Activated T-helper 9 cell treated with anti-CD3 and anti-CD28 coated beads, Interleukin-2, amount 50 U/mL, for 16 hours (primary cell): ENCODE data around the gene ARHGAP32.

ENCODE experiments used
- DNase-seq: peaks from one replicate; pipeline ENCODE4 v3.0.0-alpha.2; 2020; ENCODE audit warnings: low read depth

The ARHGAP32 gene

DNA sequence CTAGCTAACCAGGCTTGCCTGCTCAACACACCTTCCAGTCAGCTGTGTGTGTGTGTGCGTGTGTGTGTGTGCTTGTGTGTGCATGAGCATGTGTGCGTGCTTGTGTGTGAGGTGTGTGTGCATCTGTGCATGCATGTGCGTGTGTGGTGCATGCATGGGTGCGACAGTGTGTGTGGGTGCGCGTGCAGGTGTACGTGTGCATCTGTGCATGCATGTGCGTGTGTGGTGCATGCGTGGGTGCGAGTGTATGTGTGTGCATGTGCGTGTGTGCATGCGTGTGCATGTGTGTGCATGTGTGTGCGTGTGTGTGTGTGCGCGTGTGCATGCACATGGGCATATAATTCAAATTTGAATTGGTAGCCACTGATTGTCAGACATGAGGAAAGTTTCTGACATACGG lies 239.0 kb downstream of the ARHGAP32 start:
- no peak for DNase-seq

DNA sequence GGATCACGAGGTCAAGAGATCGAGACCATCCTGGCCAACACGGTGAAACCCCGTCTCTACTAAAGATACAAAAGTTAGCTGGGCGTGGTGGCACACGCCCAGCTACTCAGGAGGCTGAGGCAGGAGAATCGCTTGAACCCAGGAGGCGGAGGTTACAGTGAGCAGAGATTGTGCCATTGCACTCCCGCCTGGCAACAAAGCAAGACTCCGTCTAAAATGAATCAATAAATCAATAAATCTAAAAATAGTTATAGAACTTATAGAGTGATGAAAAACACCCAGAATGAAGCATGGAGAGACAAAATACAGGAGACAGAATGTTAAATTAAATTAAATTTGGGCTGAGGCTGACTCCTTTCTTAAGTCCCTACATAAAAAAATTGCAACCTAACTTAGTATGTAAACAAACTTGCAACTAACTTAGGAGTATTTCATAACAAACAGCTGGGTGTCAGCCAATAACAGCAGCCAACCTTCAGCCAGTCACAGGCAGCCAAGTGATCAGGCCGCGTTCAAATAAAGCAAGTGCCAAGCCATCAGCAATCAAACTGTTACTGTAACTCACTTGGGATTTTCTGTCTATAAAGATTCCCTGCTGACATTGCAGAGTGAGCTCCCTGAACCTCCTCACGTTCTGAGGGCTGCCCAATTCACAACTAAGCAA lies 242.2 kb downstream of the ARHGAP32 start:
- no peak for DNase-seq

DNA sequence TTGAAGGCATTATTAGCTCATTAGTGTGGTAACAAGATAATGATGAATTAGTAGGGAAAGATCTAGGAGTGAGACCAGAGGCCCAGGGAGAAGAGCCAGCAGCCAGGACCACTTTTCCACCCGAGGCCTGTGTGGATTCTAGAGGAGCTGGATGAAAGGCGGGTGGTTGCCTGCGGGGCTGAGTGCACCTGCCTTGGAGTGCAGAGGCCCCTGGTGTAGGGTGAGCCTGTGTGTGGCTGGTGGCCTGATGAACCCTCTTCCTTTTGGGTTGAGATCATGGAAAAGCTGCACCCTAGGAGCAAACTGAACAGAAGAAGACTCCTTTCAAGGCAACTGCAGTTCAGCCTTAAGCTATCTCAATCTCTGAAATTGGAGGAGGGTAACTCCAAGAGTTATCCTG lies 243.5 kb downstream of the ARHGAP32 start:
- no peak for DNase-seq

DNA sequence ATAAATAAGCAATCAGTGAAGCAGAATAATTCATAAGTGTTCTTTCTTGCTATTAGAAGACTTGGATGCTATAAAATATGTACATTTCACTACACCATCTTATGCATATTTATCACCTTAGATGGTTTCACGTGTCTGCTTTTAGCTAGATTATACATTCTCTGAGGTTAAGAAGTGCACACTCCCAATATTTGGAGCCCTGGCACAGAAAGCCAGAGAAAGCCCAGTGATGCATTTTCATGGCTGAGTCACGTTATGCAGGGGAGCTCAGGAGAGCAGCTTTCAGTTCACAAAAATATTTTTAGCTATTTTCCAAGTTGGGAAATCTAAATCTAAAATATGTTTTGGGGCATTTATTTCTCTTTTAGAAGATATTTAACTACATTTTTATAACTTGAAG lies 244.4 kb downstream of the ARHGAP32 start:
- no peak for DNase-seq

DNA sequence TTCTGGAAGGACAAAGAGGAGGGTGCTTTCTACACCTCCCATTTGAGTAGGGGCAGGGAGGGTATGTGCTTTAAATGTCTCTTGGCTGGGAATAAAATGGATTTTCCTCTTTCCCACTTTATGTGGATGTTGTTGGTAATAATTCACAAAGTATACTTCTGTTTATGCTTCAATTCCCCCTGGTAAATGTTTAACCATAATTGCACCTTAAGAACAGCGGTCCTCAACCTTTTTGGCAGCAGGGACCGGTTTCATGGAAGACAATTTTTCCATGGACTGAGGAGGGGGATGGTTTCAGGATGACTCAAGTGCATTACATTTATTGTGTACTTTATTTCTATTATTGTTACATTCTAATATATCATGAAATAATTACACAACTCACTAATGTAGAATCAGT lies 245.5 kb downstream of the ARHGAP32 start:
- DNase-seq, result no peak

DNA sequence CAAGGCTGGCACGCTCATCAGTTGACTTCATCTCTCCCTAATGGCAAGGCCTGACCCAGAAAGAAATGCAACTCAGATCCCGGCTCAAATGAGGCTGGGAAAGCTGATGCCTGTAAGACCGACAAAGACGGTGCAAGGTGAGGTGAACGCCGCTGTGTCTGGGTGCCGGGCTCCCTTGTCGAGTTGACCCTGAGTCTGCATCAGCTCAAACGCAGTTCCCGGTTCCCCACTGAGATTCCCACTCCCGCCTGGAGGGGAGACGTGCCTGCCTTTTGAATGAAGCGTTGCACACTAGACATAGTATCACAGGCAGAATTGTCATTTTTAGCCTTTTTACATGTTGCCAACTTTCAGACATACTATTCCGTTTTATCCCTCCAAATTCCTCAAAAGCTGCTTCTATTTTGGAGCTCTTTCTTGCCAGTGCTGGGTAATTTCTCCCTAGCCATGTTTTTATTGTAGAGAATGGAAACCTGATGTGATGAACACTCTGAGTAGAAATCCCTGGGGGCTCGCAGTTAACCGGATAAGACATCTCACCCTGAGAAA lies 248.6 kb downstream of the ARHGAP32 start:
- DNase-seq, result no peak

DNA sequence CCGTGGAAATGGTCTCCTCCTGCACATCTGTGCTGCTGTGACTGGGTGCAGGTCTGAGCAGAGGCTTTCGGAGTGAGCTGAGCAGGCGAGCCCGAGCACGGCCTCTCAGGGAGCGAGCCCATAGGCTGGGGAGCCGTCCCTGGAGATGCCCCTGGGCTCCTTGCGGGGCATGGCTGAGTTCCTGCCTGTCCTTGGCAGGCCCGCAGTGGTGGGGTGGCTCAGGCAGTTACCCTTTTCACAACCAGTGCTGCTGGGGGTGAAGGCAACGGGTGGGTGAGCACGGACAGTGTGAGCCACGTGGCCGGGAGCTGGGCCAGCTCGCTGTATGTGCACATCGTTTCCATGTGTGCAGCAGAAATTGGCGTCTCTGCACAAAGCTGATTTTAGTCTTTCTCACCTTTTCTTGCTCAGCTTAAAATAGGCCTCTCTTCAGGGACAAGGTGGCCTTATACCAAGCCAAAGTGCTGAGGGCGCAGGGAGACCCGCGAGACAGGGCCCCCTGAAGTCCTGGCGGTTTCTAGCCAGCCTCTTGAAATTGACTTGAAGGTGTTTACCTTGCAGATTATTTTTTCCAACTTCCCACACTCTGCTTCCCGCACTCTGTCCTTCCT lies 249.2 kb downstream of the ARHGAP32 start, which contains the start of gene TP53AIP1:
TP53AIP1 (minus strand) TSS at position 55 of the 611 bp plus-strand sequence. CDS start 5,053 bp downstream, outside the sequence.
- DNase-seq, result no peak

DNA sequence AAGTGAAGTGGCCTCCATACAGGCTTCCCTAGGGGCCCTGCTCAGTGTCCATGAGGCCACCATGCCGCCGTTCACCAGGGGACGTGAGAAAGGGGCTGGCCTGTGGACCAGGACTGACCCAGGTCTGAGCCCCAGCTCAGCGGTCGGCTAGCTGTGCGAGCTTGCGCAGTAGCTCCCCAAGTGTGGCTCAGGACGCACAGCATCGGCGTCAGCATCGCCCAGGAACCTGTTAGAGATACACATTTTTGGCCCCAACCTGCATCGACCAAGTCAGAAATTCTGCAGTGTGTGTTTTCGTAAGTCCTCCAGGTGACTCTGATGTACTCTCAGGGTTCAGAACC lies 249.9 kb downstream of the ARHGAP32 start:
- no peak for DNase-seq

DNA sequence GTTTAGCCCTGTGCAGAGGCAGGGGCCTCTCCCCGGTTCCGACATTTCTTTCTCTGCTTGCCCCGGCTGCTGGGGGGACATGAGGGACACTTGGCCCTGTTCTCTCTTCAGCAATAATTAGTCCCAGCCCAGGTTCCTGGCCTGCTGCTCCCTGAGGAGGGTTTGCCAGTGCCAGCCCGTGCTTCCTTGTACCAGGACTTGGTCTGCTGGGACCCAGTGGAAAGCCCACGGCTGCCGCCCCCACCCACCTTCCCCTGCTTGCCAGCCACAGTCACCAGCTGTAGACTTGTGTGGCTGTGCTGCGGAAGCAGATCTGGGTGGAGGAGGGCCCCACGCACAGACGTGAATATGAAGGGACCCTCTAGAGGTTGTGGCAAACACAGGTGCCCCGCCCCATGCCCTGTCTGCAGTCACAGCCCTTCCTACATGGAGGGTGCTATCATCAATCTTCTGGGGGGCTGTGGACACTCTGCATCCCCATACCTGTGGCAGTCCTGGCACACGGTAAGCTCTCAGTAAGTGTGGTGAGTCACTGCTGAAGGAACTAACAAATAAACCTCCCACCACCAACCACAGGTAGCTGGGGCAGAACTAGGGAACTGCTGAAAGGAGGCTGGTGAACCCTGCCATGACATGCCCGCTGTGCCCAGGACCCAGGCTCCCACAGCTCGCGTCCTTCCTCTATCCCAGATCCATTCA lies 250.4 kb downstream of the ARHGAP32 start:
- DNase-seq, result no peak

DNA sequence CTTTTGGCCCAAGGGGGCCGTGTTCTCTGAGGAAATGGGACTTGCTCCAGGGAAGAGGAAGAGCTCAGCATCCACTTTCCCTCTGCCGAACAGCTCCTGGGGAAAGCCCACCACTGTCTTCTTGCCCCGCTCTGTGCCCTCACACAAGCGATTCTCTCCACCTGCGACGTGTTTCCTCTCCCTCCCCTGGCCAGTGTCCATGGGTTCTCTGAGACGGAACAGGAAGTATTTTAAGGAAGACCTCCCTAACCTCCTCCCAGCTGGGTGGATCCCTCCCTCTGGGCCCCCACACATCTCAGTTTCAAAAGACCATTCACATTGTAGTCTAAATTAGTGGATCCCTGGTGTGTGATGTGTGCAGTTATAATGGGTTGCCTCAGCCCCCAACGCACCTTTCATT lies 251.0 kb downstream of the ARHGAP32 start:
- DNase-seq, result no peak

DNA sequence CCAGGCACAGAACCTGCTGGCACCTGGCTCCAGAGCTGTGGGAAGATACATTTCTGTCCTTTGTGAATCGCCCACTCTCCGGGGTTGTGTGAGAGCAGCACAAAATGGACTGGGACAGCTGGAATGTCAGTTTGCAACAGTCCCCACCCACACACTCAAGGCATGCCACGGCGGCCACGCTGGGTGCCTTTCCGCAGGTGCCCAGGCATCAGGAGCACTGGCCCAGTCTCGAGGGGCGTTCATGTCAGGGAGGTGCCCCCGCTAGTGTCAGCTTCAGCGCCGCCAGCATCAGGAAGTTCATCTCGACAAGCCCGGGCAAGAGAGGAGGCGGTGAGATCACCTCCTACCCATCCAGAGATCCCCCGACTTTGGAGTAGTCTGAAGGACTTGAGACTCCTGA lies 251.5 kb downstream of the ARHGAP32 start:
- no peak for DNase-seq

DNA sequence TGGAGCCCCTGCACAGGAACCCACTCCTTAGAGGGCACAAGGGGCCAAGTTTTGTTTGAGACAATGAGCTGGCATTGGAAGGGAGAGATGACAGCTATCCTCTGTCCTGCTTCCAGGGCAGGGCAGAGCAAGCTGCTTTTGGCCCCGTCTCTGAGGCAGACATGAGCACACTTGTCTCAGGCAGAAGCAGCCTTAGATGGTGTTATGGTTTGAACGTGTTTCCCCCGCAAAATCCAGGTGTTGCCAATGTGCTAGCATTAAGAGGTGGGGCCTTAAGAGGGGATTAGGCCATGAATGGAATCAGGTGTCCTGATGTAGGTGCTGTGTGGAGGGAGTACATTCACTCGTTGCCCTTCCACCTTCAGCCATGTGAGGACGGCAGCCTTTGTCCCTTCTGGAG lies 252.0 kb downstream of the ARHGAP32 start:
- no peak for DNase-seq

DNA sequence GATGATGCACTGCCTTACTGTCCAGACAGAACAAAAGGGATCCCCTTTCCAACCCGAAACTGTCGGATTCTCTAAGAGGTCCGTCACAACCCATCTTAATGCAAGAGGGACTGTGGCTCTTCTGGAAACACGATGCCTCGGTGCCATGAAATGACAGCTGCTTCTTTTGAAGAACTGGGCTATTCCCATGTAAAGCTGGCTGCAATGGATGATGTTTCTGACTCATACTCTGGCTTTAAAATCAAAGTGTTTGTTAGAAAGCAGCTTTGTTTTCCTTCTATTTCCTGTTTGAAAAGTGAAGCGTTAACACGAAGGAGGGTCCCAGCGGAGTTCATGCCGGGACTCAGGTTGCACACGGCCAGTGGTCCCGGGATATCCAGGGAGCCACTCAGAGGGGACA lies 252.5 kb downstream of the ARHGAP32 start:
- DNase-seq, result no peak

DNA sequence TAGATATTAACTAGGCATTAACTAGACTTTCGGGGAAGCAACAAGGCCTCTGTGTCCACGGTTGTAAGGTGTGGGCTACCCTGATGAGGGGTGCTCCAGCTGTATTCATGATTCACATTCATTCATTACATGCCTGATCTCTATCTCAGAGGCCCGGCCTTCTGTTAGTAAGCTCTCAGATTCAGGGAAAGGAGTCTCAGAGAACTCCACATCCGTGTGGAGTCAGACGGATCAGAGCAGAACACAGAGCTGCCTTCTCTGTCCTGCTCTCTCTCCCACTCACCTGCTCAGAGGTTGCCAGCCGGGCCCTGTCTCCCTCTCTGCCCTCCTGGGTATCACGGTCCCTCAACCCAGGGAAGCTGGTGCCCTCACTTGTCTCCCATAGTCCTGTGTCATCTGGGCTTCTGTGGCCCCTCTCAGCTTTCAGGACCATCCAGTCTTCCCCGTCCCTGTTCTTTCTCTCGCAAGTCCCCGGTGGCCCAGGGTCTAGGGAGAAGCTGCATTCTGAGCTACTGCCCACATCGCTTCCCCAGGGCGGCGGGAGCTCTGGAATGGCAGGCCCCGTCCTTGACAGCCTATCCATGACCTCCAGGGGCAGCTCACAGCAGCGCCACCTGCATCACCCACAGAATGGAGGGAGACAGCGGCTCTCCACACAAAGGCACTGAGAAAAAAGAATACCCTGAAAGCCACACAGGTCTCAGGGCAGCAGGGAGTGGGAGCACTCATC lies 253.8 kb downstream of the ARHGAP32 start:
- no peak for DNase-seq

DNA sequence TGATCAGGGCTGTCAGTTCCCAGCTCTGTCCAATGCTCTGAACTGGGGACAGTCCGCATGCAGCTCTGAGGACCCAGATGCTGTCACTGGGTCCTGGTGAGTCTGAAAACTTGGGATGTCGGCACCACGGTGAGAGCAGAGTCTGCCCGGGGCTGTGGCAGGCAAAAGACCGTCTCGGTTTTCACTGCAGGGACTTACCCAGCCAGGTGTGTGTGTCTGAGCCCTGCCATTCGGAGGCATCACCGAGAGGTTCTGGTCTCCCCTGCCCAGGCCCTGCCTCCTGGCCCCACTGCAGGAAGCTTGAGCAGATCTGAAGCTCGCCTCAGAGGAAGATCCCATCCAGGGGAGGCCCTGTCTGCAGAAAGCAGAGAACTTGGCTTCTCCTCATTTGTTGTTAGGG lies 254.6 kb downstream of the ARHGAP32 start:
- no peak for DNase-seq

DNA sequence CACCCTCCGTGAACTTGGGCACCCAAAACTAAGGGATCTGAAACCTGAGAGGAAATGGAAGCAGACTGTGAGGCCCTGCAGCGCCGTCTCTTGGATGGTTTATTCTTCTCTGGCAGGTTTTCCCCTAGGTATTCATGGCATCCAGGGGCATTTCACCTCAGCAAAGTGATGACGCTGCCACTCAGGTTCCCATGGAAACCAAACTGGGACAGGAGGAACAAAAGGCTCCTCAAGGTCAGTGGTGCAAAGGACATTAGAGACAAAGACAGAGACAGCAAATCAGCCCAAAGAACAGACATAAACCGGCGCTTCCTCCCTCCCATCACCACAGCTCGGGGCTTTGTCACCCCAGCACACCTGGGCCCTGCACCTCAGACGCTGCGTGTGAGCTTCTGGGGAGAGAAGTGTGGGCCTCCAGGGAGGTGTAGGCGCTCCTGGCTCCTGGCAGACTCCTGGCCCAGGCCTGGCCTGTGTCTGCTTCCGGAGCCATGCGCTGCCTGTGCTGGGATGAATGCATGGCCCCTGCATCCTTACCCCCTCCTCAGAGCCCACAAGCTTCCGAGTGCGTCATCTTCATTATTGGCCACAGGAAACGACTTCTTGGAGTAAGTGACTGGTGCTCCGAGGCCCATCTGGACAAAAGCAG lies 255.4 kb downstream of the ARHGAP32 start:
- no peak for DNase-seq

DNA sequence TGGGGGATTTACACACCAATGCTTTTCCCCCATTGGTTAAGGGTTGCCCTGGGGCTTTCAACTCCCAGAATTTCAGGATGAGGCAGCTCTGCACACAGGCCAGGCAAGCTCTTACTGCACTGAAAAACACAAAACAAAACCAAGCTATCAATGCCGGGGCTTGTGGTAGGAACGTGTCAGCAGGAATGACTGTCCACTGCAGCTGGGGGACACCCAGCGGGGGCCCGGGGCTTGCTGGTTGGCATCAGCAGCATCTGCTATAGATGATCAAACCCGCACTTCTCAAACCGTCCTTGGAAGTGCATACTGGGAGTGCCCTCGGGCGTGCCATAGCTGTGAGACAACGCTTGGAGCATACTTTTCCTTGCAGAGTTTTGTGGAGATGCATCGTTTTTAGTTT lies 257.2 kb downstream of the ARHGAP32 start:
- DNase-seq, result no peak

DNA sequence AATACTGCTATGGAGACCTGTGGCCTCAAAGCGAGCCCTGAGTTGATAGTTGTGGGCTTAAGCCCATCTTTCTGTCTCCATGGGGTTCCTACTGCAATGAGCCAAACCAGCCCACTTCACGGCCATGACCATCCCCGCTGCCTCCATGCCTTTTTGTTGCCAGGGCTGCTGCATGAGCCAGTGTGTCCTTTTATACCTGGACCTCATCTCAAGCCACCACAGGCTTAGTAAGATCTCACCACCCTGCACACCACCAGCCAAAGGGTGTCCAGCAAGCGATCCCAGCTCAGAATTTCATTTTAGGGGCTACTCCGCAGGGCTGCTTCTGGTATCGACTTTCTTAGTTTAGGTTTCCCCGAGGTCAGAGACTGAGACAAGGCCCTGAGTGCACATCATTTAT lies 257.8 kb downstream of the ARHGAP32 start:
- DNase-seq, result no peak

DNA sequence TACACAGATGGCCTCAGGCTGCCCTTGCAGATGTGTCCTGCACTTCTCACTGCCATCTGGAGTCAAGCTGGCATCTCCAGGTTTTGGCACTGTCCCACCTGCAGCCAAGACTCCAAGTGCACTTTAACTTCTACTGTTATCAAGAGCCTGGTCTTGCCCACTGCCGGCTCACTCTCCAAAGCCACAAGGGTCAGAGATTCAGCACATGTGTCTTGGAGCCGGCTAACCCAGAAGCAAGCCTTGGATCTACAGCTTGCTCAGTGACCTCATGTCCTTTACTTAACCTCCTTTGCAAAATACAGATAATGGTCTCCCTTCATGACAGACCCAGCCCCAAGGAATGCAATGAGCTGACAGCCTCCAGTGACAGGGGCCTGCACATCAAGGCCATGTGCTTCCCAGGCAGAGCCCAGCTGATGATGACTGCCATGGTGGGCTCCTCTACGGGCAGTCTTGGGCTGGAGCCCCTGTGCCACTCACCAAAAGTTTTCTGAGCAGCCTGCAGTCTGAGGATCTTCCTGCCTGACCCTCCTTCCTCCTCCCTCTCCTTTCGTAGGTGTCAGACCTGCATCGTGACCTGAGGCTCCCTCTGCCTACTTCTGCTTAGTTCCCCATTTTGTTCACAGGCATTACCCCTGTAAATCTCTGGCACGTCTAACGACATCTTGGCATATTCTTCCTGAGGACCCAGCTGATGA lies 258.5 kb downstream of the ARHGAP32 start:
- DNase-seq, result no peak

DNA sequence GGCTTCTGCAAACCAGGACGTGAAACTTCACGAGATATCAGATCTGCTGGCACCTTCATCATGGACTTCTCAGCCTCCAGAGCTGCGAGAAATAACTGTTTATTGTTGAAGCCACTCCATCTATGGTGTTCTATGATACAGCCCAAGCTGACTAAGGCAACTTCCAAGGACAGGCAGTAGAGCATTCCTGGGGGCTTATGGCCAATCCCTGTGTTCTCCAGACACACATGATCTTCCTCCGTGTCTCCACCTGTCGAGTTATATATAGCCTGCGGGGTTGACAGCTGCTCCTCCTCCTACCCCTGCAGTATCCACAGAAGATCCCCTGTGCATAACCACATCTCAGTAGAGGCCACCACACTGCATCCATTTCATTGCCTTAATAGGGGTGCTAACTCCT lies 260.5 kb downstream of the ARHGAP32 start:
- no peak for DNase-seq

DNA sequence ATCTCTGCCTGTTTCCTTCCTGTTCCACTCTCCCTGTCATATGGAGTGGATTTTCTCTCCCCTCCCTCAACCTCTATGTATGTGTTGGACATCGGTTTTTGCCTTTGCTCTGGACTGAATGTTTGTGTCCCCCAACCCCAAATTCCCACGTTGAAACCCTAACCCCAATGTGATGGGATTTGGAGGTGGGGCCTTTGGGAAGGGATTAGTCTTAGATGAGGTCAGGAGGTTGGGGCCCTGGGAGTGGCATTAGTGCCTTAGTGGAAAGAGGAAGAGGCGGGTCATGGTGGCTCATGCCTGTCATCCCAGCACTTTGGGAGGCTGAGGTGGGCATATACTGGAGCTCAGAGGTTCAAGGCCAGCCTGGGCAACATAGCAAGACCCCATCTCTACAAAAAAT lies 261.1 kb downstream of the ARHGAP32 start:
- DNase-seq, result no peak
